Measurements from ENCODE around the gene IFFO2. TPM values are rescaled to one million over a fixed set of nuclear protein-coding genes. Genes with fewer than 3 reads are reported as not detected.

Gene IFFO2
- total and polyA plus RNA-seq, 10 of the 15 experiments (the other 5 are each of a cell fraction or from before 2014, with no cell fraction given), result 1.2 to 18.4 (median 6.7) TPM

- no peak for TF ChIP-seq BACH1 (IDR thresholded peaks at IDR 0.05; ENCODE audit: borderline replicate concordance)
These were observed 39.2 kb downstream of the IFFO2 start (continued) for GRCh38 chr1:18917071-18917799.

GRCh38 chr1:18915341-18915740 is 41.1 kb downstream of the IFFO2 start:
- CTCF ChIA-PET, result interaction anchor here (1.0 to 5.4 kb wide), 12 partner anchors 8 to 326 kb away, joined by 3 to 117 read pairs (median 5); partner anchors contain the start of gene IFFO2

More at GRCh38 chr1:18915341-18915740, 41.1 kb downstream of the IFFO2 start:
- 85% methylated on average over 7 of the region's 7 CpGs for WGBS (ENCODE audit: insufficient coverage, insufficient replicate concordance, low lambda C conversion rate, missing lambda C conversion rate)
- no peak overlapping the region for H3K27ac ChIP-seq (ENCODE audit: control insufficient read depth, insufficient read depth)
- intact Hi-C loops (cut with micrococcal nuclease; ENCODE audit: unreplicated experiment), result no loop called here
- no peaks in the 10 kb centered on the region for H3K27me3 ChIP-seq (replicated peaks in 1 of 2; ENCODE audit: control insufficient read depth in 2 of 2, insufficient read depth in 2 of 2, low read length in 1 of 2)
- ChIA-PET POLR2A (interaction anchor here (1.4 kb wide), 1 partner anchor 34 kb away, joined by 3 read pairs; no protein-coding TSS in a partner anchor), RAD21 (ENCODE audit: unreplicated experiment) (interaction anchor here (1.3 to 5.2 kb wide), 3 partner anchors 11 to 41 kb away, joined by 4 to 39 read pairs (median 5); partner anchors contain the start of gene IFFO2), SMC1A (ENCODE audit: uncharacterized antibody, unreplicated experiment) (interaction anchor here (1.0 to 4.4 kb wide), 5 partner anchors 10 to 57 kb away, joined by 3 to 36 read pairs (median 6); partner anchors contain the start of gene ALDH4A1)
- H3K79me2 ChIP-seq (ENCODE audit: control insufficient read depth, insufficient read depth, low read length), result no peaks in the 10 kb centered on the region
- H3K4me3 ChIP-seq, result no peak overlapping the region
- no peak overlapping the region for H2AFZ ChIP-seq (ENCODE audit: control insufficient read depth, low read depth, low read length)
- in situ Hi-C loops (cut with MboI), result no loop called here
- ATAC-seq (no peak), FAIRE-seq (no peak), DNase-seq (ENCODE audit: low read depth, low spot score) (no peak)
- no peaks in the 10 kb centered on the region for H3K9me3 ChIP-seq (replicated peaks; ENCODE audit: control insufficient read depth, insufficient read depth, low read length)
- H4K20me1 ChIP-seq (ENCODE audit: control insufficient read depth, insufficient read depth), result no peaks in the 10 kb centered on the region
- no TSS peak for BruUV-seq (replicated peaks)
- no peak overlapping the region for H3K4me2 ChIP-seq (ENCODE audit: control insufficient read depth, insufficient read depth)
- H3K9ac ChIP-seq (ENCODE audit: control insufficient read depth, insufficient read depth, low read length), result no peak overlapping the region
- peaks cover 3 to 12% of the 10 kb centered on the region in 2 experiments for H3K36me3 ChIP-seq (ENCODE audit: control insufficient read depth in 2 of 2, insufficient read depth in 2 of 2, low read length in 1 of 2)
- TF ChIP-seq FOXM1 (IDR thresholded peaks at IDR 0.05; ENCODE audit: low read depth, low read length), result no peak
- no peak for TF ChIP-seq MEF2A (IDR thresholded peaks at IDR 0.05; ENCODE audit: insufficient read depth, low read depth, low read length)
- no peak for TF ChIP-seq KAT2A (conservative IDR thresholded peaks at IDR 0.05; ENCODE audit: control insufficient read depth, low read depth, low read length)
- no peak for TF ChIP-seq MYC (IDR thresholded peaks at IDR 0.05; ENCODE audit: insufficient read depth, insufficient read length, insufficient replicate concordance, low read length, severe bottlenecking)
- no peak for TF ChIP-seq IKZF1 (conservative IDR thresholded peaks at IDR 0.05)
- no peak for TF ChIP-seq POU2F2 (IDR thresholded peaks at IDR 0.05; ENCODE audit: borderline replicate concordance, low read depth, low read length)
- no peak for TF ChIP-seq MLLT1 (IDR thresholded peaks at IDR 0.05)
- no peak for TF ChIP-seq EZH2 (IDR thresholded peaks at IDR 0.05; ENCODE audit: borderline replicate concordance, control insufficient read depth, low read depth, low read length)
- no peak for TF ChIP-seq SIX5 (IDR thresholded peaks at IDR 0.05; ENCODE audit: low read depth, low read length, severe bottlenecking)
- TF ChIP-seq STAT1 (conservative IDR thresholded peaks at IDR 0.05), result no peak
- no peak for TF ChIP-seq CREB1 (IDR thresholded peaks at IDR 0.05; ENCODE audit: low read depth)
- no peak for TF ChIP-seq IKZF2 (IDR thresholded peaks at IDR 0.05)
- no peak for TF ChIP-seq RELA (IDR thresholded peaks at IDR 0.05; ENCODE audit: borderline replicate concordance, partially characterized antibody)
- no peak for TF ChIP-seq MTA2 (IDR thresholded peaks at IDR 0.05; ENCODE audit: low read depth)
- TF ChIP-seq IRF4 (IDR thresholded peaks at IDR 0.05; ENCODE audit: low read depth, low read length), result no peak
- no peak for TF ChIP-seq JUND (IDR thresholded peaks at IDR 0.05; ENCODE audit: low read depth, low read length)
- no peak for TF ChIP-seq EGR1 (IDR thresholded peaks at IDR 0.05; ENCODE audit: borderline replicate concordance in 1 of 2, low read depth in 2 of 2, low read length in 2 of 2)
- TF ChIP-seq JUNB (IDR thresholded peaks at IDR 0.05), result no peak
- TF ChIP-seq SMAD5 (IDR thresholded peaks at IDR 0.05; ENCODE audit: low read depth), result no peak
- H3K4me1 ChIP-seq (ENCODE audit: control insufficient read depth, insufficient read depth, low read length), result no peaks in the 10 kb centered on the region

Measured in GM12878 (cell line).